Measurements from ENCODE around the gene C4orf51.

C4orf51 gene

DNA sequence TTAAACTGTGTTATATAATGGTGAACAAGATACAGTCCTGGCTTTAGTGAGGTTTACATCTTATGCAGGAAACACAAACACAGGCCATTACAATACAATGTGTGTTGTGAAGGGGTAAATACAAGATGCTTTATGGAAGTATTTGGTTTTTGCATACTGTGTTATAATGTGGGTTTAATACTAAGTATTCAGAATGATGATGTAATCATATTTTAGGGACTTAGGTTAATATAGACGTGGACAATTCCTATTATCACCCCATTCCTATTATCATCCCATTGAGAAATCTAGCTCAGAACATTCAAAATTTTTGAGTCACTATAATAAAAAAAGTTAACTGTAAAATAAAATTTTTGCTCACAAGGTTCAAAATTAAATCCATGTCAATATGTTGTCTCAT lies 36.7 kb upstream of the C4orf51 start:
- Histone ChIP-seq H3K27me3 (ENCODE audit: insufficient read depth, poor library complexity, severe bottlenecking) (no peaks in the 10 kb centered on the region), H3K27ac (replicated peaks) (no peak overlapping the region), H3K4me3 (replicated peaks; ENCODE audit: insufficient read depth, low read length) (no peak overlapping the region)
- no peak for DNase-seq (ENCODE audit: low read depth in 1 of 2, low spot score in 1 of 2)
- TF ChIP-seq, protein P1, sequence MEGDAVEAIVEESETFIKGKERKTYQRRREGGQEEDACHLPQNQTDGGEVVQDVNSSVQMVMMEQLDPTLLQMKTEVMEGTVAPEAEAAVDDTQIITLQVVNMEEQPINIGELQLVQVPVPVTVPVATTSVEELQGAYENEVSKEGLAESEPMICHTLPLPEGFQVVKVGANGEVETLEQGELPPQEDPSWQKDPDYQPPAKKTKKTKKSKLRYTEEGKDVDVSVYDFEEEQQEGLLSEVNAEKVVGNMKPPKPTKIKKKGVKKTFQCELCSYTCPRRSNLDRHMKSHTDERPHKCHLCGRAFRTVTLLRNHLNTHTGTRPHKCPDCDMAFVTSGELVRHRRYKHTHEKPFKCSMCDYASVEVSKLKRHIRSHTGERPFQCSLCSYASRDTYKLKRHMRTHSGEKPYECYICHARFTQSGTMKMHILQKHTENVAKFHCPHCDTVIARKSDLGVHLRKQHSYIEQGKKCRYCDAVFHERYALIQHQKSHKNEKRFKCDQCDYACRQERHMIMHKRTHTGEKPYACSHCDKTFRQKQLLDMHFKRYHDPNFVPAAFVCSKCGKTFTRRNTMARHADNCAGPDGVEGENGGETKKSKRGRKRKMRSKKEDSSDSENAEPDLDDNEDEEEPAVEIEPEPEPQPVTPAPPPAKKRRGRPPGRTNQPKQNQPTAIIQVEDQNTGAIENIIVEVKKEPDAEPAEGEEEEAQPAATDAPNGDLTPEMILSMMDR (IDR thresholded peaks at IDR 0.05; ENCODE audit: insufficient read depth, low read length) = no peak

DNA sequence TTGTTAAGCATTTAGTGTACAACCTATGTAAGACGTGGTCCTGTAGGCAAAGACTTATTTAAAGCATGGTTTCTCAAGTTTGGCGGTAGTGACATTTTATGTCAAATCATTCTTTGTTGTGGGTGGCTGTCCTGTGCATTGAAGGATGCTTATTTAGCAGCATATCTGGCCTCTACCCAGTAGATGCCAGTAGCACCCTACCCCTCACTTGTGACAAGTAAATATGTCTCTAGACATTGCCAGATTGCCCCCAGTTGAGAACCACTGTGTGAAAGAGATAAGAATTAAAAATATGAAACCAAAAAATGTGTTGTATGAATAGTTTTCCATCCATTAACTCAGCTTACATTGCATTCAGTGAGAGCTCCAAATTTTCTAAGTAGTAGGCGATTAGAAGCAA lies 35.2 kb upstream of the C4orf51 start:
- TF ChIP-seq, protein P1 (IDR thresholded peaks at IDR 0.05; ENCODE audit: insufficient read depth, low read length) = no peak
- TF ChIP-seq SPI1 (IDR thresholded peaks at IDR 0.05; ENCODE audit: borderline replicate concordance, low read depth) (no peak), POLR2AphosphoS5 (IDR thresholded peaks at IDR 0.05; ENCODE audit: low read depth) (no peak), GABPA (IDR thresholded peaks at IDR 0.05; ENCODE audit: low read depth) (no peak)
- TF ChIP-seq, protein P2, sequence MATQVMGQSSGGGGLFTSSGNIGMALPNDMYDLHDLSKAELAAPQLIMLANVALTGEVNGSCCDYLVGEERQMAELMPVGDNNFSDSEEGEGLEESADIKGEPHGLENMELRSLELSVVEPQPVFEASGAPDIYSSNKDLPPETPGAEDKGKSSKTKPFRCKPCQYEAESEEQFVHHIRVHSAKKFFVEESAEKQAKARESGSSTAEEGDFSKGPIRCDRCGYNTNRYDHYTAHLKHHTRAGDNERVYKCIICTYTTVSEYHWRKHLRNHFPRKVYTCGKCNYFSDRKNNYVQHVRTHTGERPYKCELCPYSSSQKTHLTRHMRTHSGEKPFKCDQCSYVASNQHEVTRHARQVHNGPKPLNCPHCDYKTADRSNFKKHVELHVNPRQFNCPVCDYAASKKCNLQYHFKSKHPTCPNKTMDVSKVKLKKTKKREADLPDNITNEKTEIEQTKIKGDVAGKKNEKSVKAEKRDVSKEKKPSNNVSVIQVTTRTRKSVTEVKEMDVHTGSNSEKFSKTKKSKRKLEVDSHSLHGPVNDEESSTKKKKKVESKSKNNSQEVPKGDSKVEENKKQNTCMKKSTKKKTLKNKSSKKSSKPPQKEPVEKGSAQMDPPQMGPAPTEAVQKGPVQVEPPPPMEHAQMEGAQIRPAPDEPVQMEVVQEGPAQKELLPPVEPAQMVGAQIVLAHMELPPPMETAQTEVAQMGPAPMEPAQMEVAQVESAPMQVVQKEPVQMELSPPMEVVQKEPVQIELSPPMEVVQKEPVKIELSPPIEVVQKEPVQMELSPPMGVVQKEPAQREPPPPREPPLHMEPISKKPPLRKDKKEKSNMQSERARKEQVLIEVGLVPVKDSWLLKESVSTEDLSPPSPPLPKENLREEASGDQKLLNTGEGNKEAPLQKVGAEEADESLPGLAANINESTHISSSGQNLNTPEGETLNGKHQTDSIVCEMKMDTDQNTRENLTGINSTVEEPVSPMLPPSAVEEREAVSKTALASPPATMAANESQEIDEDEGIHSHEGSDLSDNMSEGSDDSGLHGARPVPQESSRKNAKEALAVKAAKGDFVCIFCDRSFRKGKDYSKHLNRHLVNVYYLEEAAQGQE (IDR thresholded peaks at IDR 0.05; ENCODE audit: insufficient replicate concordance, low read depth) = no peak
- H3K27me3 ChIP-seq (ENCODE audit: insufficient read depth, poor library complexity, severe bottlenecking) = no peaks in the 10 kb centered on the region
- H3K4me3 ChIP-seq (replicated peaks; ENCODE audit: insufficient read depth, low read length) = no peak overlapping the region
- no peak overlapping the region for H3K27ac ChIP-seq (replicated peaks)
- no peak for DNase-seq (ENCODE audit: low read depth in 1 of 2, low spot score in 1 of 2)

DNA sequence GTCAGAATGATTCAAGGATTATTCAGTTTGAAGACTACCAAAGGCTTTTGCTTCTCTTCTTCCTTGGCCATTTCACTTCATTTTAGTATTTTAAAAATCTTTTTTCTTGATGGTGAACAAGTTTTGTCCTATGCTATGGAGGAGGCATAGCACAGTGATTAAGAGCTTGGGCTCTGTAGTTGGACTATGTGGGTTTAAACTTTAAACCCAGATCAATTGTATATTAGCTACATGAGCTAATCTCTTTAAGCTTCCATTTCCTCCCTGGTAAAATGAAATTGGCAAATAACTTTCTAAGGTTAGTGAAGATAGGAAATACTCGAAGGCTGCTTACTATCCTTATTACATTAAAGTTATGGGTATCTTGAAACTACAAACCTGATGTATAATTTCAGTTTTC lies 23.8 kb upstream of the C4orf51 start:
- H3K27ac ChIP-seq (replicated peaks) = no peak overlapping the region
- no peak for DNase-seq (ENCODE audit: low read depth in 1 of 2, low spot score in 1 of 2)
- no peaks in the 10 kb centered on the region for H3K27me3 ChIP-seq (ENCODE audit: insufficient read depth, poor library complexity, severe bottlenecking)
- no peak overlapping the region for H3K4me3 ChIP-seq (replicated peaks; ENCODE audit: insufficient read depth, low read length)
- no peak for TF ChIP-seq GABPA (IDR thresholded peaks at IDR 0.05; ENCODE audit: low read depth)

DNA sequence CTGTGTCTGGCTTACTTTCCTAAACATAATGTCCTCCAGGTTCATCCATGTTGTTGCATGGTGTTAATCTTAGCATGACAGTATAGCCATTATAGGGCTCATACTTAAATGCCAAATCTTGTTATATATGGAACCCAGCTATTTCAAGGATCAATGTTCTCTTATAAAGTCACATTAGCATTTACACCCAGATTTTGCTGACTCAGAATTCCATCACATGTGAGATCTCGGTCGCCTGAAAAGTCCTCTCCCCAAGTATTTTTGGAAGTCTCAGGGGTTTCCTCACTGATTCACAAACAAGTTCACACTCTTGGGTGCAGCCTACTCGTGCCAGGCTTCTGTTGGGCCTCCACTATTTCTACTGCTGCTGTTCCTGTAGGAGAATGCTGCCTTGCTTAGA lies 19.9 kb upstream of the C4orf51 start:
- no peak for DNase-seq (ENCODE audit: low read depth in 1 of 2, low spot score in 1 of 2)
- no peak for TF ChIP-seq SPI1 (IDR thresholded peaks at IDR 0.05; ENCODE audit: borderline replicate concordance, low read depth)
- no peak for TF ChIP-seq GABPA (IDR thresholded peaks at IDR 0.05; ENCODE audit: low read depth)
- TF ChIP-seq, protein P2 (IDR thresholded peaks at IDR 0.05; ENCODE audit: insufficient replicate concordance, low read depth) = no peak
- no peak for TF ChIP-seq POLR2AphosphoS5 (IDR thresholded peaks at IDR 0.05; ENCODE audit: low read depth)
- TF ChIP-seq, protein P1 (IDR thresholded peaks at IDR 0.05; ENCODE audit: insufficient read depth, low read length) = no peak
- Histone ChIP-seq H3K4me3 (replicated peaks; ENCODE audit: insufficient read depth, low read length) (no peak overlapping the region), H3K27me3 (ENCODE audit: insufficient read depth, poor library complexity, severe bottlenecking) (no peaks in the 10 kb centered on the region), H3K27ac (replicated peaks) (no peak overlapping the region)
